Occipital lobe (tissue), 2 donors: Measurements from ENCODE around the gene DTNBP1. TPM values are rescaled to one million over a fixed set of nuclear protein-coding genes. Genes with fewer than 3 reads are reported as not detected.

Source experiments
- DNase-seq: peaks from one replicate; lab custom pipeline; 2025; lab: John Stamatoyannopoulos, UW
- total RNA-seq: library from RNA; depleted of rRNA; stranded (reverse); fragments of >200 nt; gene quantifications from one replicate; pipeline ENCODE4 v1.2.3, GENCODE V29; 2014

The DTNBP1 gene, protein sequence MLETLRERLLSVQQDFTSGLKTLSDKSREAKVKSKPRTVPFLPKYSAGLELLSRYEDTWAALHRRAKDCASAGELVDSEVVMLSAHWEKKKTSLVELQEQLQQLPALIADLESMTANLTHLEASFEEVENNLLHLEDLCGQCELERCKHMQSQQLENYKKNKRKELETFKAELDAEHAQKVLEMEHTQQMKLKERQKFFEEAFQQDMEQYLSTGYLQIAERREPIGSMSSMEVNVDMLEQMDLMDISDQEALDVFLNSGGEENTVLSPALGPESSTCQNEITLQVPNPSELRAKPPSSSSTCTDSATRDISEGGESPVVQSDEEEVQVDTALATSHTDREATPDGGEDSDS
- 5.9 TPM for total RNA-seq

DNA sequence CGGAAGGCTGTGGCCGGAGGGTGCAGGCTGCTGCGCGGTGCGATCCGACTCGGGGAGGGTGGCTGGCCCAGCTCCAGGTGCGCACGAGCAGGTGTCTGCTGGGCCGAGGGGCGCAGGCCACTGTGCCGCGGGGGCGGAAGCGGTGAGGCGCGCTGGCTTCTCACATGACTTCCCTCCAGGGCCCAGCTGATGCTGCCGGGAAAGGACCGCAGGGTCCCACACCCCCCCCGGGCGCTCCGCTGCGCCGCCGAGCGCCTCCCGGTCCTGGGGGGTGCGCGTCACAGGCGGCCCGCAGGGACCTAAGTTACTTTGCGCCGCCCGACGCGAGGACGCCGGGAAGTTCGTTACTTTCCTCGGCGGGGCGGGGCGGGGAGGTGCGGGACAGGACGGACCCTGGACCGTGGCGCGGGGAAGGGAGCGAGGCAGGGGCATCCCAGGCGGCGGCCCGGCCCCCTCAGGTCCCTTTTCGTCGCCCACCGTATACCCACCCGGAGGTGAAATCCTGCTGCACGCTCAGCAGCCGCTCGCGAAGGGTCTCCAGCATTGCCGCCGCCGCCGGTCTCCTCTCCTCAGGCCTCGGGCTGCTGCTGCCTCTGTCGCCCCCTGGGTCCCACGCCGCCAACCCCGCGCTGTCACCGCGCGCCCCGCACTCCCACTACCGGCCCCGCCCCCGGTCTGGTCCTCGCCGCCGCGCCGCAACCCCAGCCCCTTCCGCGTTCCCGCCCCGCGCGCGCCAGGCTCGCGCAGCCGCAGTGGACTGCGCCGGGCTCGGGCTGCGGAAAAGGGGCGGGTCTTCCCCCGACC is at the start of gene DTNBP1:
Gene DTNBP1, minus strand, starts transcription at position 703 of the 804 bp plus-strand sequence. Its CDS starts 159 bp downstream, at position 544.
- DNase-seq, result peak; percentile 77

DNA sequence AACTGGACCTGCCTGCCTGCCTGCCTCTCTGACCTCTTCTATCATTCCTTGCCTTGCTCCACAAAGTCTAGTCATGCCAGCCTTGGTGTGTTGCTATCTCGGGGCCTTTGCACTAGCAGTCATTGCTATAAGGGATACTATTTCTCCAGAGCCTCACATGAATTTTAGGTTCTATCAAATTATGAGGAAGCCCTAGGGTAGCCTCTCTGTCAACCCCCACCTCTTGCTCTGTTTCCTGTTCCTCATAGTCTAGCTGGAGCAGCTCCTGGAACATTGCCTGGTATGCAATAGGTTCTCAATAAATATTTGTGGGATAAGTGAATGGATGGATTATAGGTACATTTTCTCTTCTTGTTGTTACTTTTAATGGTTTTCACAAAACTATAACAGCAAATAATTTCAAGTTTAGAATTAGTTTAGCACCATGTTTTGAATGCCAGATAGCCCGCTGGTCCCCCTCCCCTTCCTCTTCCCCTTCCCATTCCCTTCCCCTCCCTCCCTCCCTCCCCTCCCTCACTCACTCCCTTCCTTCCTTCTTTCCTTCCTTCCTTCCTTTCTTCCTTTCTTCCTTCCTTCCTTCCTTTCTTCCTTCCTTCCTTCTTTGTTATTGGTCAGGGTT is 46.9 kb upstream of the DTNBP1 start:
- no peak for DNase-seq

DNA sequence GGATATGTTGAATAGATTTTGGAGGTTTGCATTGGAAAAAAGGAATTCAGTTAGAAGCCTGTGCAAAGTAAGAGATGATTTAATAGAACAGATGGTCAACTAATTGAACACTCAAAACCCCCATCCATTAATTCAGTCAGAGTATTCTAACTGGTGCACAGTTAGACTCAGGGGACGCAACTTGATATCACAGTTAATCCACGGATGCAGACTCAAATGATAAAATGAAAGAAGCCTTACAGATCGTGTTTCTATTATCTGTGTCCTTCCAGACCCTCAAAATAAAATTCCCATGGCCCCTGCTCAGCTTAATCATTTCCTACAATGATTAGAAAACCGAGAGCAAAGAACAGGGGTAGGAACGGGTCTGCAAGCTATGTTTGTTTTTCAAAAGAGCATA is 45.4 kb upstream of the DTNBP1 start:
- no peak for DNase-seq

DNA sequence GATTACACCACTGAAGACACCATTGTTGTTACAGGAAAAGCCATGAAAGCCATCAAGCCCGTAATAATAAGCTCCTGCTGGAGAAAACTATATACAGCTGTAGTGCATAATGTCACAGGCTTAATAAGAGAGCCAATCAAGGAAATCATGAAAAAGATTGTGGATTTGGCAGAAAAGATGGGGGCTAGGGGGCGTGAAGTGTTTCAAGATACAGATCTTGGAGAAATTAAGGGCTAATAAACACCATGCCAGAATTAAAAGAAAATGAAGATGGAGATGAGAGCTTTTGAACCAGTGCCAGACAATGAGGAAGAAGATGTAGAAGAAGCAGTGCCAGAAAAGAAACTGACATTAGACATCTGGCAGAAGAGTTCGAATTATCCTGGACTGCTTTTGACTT is 43.2 kb upstream of the DTNBP1 start:
- DNase-seq, result no peak

DNA sequence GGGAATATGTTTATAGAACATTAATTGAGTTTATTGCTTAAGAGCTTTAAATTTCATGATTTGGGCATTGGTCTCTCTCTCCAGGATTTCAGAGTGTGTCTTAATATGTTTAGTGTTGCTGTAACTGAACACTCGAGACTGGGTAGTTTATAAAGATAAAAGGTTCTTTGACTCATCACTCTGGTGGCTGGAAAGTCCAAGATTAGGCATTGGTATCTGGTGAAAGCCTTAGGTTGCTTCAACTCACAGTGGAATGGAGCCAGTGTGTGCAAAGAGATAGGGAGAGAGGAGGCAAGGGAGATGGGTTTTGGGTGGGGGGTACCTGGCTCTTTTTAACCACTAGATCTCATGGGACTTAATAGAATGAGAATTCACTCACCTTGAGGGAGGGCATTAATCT is 35.6 kb upstream of the DTNBP1 start:
- DNase-seq, result no peak

DNA sequence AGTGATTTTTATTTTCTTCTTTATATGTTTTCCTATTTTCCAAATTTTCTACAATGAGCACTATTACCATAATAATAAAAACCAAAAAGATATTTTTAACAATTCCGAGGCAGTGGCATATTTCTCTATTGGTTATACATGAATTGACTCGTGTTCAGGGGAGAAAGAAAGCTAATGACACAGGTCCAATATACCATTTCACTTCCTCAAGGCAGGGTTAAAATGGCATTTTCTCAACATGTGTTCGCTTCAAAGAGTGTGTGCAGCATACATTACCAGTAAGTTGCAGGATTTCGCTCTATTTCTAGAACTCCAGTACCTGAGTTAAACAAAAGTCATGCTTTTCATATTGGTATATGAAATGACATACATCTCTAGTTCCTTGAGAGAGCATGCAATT is 35.1 kb upstream of the DTNBP1 start:
- DNase-seq, result no peak

DNA sequence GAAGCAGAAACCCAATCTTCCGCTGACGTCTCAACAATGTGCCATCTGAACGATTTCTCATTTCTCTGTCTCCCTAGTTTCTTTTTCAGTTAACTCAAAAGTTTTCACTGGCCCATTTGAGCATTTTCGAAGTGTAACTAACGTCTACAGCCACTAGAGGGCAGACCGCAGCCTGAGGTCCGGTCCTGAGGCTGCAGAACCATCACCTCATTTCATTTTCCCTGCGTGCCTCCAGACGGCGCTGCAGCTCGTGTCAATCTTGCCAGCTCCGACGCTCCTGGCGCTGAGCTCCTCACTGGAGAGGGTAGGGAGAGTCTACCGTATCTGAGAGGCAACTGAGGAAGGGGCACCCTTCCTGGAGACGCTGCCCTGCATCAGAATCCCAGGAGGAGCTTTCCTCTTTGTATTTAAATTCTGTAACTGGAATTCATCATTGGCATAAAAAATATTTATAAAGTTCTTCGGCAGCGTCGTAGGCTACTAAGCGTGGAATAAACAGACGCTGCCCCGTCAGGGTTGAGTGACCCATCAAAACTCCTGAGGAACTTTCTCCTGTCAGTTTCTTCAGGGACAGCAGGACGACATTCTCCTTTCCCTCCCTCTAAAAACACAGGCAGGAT is 28.5 kb upstream of the DTNBP1 start:
- DNase-seq, result peak; percentile 69

DNA sequence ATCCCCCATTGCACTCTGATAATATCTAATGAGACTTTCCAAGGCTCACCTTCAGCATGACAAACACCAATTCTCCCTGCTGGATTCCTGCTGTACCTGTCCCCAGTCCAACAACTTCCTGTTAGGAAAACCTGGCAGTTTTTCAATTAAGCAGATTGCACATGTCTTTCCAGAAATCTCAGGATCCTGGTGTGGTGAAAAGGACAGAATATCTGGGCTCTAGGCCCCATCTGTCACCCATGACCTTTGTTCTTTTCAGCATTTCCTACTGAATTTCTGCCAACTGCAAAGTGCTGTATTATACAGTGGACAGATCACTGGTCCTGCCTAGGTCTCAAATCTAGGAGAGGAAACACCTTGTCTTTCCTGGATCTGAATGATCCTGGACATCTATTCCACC is 27.7 kb upstream of the DTNBP1 start:
- DNase-seq, result no peak

DNA sequence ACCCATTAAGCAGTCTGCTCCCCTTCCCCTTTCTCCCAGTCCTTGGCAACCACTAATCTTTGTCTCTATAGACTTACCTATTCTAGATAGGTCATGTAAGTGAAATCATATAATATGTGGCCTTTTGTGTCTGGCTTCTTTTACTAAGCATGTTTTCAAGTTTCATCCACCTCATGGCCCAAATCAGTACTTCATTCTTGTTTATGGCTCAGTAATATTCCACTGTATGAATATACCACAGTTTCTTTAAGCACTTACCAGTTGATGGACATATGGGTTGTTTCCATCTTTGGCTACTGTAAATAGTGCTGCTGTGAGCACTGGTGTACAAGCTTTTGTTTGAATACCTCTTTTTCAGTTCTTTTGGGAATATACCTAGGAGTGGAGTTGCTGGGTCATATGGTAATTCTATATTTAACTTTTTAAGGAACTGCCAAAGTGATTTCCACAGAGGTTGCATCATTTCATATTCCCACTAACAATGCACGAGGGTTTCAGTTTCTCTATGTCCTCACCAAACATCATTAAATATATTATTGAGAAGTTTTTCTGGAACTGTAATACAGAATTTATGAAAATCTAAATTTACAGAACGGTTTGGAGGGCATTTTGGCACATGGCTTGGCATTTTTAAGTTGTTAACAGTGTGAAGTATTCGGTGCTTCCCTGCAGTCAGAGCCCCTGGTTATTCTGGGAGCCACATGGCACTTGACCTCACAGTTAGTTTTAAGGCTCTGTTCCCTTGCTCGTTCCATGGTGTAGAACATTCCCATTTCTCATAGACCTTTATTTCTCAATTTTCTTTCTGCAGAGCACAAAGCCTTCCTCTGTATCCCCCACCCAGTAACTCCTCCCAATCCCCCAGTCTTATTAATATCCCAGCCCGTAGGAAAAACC is 27.0 kb upstream of the DTNBP1 start:
- DNase-seq, result no peak

DNA sequence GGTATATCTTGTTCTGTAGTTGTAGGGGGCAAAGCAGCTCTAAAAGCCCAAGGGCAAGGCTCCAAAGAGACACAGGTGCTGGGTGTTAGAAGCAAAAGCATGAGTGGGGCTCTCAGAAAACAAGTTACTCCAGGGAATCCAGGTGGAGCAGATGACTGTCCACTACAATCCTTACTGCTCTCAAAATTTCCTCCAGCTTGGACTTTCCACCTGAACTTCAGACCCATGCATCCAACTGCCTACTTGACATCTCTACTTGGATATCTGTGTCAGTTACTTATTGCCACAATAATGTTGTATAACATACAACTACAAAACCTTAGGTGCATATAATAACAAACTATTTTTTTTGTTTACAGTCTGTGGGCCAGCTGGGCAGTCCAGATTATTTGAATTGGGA is 22.8 kb upstream of the DTNBP1 start:
- no peak for DNase-seq

DNA sequence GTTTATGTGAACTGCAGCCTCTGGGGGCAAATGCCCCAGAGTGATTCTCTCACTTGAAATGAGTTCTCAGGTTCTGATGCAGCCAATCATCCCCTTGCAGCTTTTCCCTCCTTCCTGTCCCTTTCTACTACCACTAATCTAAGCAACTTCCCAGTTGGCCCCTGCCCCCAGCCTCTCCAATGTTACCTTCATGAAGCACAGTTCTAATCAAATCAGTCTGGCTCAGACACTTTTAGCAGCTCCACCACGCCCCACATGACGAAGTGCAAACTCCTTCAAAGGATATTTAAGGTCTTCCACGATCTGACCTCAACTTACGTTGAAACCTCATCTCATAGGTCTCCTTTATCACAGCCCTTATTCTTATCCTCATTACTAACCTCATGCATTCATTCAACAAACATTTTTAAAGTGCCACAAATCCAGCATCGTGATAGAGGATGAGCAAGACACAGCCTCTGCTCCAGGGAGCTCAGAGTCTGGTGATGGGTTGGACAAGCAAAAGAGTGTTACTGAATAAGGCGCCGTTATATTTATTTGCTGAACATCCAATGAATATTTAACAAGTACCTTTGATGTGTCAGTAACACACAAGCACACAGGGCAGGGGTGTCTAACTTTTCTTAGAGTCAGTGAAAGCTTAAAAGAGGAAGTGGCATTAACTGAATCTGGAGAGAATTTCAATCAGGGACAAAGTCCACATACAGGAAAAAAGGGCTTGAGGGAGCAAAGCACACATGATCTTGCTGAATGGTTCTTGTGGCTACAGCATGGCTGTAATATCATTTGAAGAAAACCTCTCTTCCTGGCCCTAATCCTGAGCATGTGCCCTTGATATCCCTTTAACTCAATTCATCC is 20.4 kb upstream of the DTNBP1 start:
- DNase-seq, result no peak

DNA sequence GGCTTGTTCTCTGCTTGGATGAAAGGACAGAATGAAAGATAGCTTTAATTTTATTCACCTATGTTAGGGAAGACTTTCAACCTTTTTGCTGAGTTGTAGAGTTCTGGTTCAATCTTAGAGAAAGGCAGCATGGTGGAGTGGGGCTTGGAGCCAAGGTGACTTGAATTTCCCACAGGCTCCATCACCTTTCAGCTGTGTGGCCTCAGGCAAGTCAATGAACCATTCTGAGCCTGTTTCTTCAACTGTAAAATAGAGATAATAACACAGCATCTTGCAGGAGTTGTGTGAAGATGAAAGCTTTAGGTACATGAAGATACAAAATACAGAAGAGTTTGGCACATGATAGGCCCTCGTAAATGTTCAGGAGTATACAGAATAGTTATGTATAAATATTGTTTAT is 19.1 kb upstream of the DTNBP1 start:
- DNase-seq, result no peak

DNA sequence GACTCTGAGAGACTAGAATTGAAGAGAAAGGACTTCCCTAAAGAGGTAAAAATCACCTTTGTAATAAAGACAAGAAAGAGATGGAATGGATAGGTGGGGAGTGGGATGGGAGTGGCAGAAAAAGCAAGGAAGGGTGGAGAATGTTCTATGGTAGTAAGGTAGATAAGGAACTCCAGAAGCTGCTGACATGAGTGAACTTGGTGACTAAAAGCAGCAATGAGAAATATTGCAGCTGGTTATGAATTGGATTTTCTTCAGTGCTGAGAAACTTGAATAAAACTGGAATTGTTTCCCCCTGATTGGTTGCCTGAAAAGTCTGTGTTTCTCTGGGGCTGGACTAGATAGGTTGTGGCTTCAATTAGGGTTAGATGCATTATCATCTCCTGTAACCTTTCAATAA is 15.7 kb upstream of the DTNBP1 start:
- no peak for DNase-seq

DNA sequence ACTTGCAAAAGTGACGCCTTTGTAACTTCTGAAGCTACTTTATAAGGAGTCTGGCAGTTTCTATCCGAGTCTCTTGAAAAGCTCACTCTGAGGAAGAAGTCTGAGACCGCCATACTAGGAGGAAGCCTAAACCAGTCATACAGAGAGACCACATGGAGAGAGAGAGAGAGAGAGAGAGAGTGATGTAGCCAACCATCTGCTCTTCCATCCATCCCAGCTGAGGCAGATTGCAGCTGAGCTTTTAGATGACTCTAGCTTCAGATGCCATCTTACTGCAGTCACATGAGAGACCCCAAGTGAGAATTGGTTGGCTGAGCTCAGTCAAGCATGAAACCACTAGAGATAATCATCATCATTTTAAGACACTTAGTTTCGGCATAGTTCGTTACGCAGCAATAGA is 15.0 kb upstream of the DTNBP1 start:
- no peak for DNase-seq

DNA sequence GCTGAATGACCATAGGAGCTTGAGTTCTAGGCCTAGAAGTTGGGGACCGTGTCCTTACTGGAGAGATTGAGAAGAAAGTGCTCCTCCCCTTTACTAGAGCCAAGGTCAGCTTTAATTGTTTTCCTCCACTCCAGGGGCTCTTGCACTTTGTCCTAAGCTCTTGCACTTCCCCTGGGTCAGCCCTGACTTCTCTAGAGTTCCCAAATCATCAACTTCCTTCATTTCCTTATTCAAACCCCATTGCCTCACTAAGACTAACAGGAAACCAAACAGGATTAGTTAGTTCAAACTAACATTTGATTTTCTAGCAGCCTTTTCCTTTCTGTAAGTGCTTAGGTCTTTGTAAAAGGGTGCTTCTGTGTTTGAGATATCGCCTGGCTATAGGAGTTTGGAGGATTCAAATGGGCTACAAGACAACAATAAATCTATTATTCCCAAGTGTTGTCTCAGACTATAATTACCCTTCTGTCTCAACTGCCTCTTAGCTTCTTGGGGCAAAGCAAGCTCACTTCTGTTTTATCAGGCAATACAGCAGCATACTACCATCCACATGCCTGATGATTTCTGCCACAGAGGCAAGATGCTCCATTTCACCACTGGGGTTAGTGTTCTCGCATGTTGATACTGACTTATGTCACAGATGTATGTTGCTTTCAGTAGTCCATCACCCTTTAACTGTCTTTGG is 12.8 kb upstream of the DTNBP1 start:
- no peak for DNase-seq

DNA sequence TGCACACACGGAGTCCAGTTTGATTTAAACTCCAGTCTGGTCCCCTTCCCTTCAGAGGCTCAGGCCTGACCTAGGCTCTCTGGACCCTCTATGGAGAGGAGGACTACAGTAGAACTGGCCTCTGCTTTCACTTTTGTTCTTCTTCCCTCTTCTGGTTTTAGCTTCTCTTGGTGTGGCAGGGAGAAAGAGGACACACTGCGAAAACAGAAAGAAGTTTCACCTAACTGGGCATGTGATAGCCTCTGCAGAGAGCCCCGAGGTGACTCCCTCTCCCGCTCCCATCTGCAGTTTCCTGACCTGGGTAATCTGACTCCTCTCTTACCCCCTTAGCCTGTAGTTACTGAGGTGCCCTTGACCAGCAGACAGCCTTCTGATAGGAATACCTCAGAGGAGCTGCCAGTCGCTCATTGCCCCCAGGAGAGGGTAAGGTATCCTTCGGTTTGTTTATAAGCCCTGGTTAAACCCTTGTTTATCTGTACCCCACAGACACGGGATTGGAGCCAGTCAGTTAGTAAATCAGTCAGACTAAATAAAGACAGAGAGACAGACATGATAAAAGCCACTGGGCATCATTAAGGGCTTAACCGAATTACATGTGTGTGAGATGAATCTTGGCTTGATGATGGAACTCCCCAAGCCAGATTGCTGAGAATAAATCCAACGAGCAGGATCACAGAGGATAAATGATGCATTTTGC is 12.0 kb upstream of the DTNBP1 start:
- no peak for DNase-seq

DNA sequence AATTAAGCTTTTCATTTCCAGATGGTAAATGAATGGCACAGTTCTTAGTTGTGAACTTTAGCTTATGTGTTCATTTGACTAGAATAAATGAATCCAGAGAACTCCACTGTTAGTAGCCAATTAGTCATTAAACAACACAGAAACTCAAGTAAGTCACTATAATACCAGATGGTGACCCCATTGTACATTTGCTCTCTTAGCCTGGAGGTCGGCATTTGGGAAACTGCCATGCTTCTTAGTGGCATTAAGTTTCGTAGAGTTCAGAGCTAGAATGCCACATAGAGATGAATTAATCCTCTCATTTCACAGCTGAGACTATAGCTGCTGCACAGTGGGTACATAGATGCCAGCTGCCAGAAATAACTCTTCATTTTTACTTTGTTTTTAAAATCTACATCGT is 10.8 kb upstream of the DTNBP1 start:
- no peak for DNase-seq

DNA sequence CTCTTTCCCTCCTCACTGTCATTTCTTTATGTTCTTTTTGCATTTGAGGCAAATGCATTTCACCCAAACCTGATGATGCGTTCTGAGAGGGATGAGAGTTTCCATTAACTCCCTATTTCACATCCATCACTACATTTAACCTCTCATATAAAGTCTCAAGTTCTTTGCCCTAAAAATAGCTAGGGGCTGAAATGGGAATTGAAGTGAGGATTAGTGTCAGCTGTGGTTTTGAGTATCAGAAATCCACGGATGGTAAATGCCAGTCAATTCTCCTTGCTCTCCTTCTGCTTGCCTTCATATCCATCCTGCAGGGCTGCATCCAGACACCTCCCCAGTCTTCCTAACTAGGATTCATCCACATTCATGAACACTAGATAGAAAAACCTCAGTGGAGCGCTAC is 10.0 kb upstream of the DTNBP1 start:
- DNase-seq, result no peak

DNA sequence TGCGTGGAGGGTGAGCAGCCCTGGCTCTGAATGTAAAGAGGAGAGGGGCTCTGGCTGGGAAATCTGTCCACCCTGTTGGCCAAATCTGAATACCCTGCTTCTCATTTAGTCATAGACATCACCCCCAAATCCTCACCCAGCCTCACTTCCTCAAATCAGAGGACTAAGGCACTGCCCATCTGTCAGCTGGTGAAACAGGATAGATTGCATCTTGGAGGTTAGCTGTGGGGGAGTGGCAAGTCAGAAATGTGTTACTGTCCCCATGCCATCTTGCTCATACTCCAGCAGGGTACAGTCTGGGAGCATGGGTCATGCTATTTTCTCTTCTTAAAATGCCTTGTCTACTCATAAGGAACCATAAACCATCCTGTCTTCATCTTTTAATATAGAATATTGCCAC is 9.5 kb upstream of the DTNBP1 start:
- DNase-seq, result no peak
